Brain microvascular endothelial cell (primary cell): ENCODE data around the gene PPP3R1.
"Not testable (repeated sequence)": the region's sequence is repeated elsewhere in the genome, so short reads cannot be mapped to it uniquely, and the experiment has no call there.

Experiments
- DNase-seq: peaks from one replicate; pipeline ENCODE4 v3.0.0-alpha.2; 2020
- H3K27ac ChIP-seq: fragments of 250-450 bp; sonication (Bioruptor Pico); 2 replicates; pipeline ENCODE4 v1.5.1; 2020; ENCODE audit warnings: mild to moderate bottlenecking, moderate library complexity
- H3K27me3 ChIP-seq: fragments of 250-450 bp; sonication (Bioruptor Pico); replicated peaks from 2 replicates; pipeline ENCODE4 v1.5.1; 2020; ENCODE audit warnings: mild to moderate bottlenecking
- H3K36me3 ChIP-seq: fragments of 250-450 bp; sonication (Bioruptor Pico); replicated peaks from 2 replicates; pipeline ENCODE4 v1.5.1; 2020; ENCODE audit warnings: mild to moderate bottlenecking
- H3K4me3 ChIP-seq: 2 replicates; pipeline ENCODE4 v1.5.1; 2011; ENCODE audit warnings: low read depth, mild to moderate bottlenecking, control low read depth, low read length, moderate library complexity
- in situ Hi-C: cut with HindIII; loops from 2 replicates; pipeline ENCODE4 v1.10.0; 2017; ENCODE audit warnings: low sequenced_read_pairs, low pct_ligation_motif_present
- TF ChIP-seq, protein P1 (sequence below): IDR thresholded peaks from 2 replicates; pipeline ENCODE4 v1.5.1; 2011; ENCODE audit warnings: low read depth, mild to moderate bottlenecking, moderate library complexity, low read length, control low read depth, inconsistent platforms; ENCODE audit errors: missing control alignments

Gene PPP3R1

DNA sequence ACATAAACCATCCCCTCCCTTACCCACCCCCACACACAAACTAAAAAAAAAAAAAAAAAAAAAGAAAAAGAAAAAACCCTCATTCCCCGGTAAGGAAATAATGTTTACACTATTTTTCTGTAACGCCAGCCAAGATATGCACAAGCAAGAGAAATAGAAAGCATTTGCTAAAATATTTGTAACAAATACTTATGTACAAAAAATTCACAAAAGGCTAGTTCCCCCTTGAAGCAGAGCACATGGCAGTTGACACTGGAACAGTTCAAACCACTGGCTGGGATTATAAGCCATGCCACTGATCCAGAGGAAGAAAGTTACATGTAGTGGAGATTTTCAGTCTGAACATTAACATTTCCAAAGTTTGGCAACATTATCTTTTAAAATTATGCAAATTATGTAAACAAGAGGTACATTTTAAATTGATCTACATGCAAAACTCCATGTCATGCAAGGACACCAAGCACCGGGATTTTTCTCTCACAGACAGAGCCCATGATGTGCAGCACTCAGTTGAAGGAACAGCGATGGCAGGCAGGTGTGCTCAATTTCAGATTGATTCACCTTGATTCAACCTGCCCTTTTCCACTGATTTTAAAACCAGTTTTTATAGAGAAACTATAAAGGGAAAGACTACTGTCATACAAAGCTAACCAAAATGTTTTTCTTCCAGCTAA, 73.2 kb downstream of the PPP3R1 start:
- Histone ChIP-seq H3K27ac (no peak overlapping the region), H3K4me3 (no peak overlapping the region), H3K36me3 (peaks cover 31% of the 10 kb centered on the region), H3K27me3 (no peaks in the 10 kb centered on the region)
- DNase-seq, result no peak
- in situ Hi-C loops, result no loop called here
- TF ChIP-seq, protein P1, sequence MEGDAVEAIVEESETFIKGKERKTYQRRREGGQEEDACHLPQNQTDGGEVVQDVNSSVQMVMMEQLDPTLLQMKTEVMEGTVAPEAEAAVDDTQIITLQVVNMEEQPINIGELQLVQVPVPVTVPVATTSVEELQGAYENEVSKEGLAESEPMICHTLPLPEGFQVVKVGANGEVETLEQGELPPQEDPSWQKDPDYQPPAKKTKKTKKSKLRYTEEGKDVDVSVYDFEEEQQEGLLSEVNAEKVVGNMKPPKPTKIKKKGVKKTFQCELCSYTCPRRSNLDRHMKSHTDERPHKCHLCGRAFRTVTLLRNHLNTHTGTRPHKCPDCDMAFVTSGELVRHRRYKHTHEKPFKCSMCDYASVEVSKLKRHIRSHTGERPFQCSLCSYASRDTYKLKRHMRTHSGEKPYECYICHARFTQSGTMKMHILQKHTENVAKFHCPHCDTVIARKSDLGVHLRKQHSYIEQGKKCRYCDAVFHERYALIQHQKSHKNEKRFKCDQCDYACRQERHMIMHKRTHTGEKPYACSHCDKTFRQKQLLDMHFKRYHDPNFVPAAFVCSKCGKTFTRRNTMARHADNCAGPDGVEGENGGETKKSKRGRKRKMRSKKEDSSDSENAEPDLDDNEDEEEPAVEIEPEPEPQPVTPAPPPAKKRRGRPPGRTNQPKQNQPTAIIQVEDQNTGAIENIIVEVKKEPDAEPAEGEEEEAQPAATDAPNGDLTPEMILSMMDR, result no peak

DNA sequence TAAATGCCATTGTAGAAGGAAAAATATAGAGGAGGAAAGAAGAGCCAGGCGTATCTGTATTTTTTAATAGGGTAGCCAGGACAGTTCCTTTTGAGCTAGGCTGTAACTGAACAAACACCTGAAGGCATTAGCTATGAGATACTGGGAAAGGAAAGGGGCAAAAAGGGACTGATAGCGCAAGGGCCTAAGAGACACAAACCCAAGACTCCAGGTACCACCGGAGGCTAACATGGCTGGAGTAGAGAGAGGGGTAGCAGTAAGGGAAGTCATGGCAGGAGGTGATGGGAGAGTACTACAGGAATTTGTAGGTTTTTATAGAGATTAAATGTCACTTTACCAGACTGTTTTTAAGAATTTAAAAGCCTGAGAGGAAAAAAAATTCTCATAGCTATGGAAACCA, 73.9 kb downstream of the PPP3R1 start:
- in situ Hi-C loops, result no loop called here
- TF ChIP-seq, protein P1, result no peak
- Histone ChIP-seq H3K27ac (no peak overlapping the region), H3K27me3 (no peaks in the 10 kb centered on the region), H3K4me3 (no peak overlapping the region), H3K36me3 (peaks cover 26% of the 10 kb centered on the region)
- DNase-seq, result no peak

DNA sequence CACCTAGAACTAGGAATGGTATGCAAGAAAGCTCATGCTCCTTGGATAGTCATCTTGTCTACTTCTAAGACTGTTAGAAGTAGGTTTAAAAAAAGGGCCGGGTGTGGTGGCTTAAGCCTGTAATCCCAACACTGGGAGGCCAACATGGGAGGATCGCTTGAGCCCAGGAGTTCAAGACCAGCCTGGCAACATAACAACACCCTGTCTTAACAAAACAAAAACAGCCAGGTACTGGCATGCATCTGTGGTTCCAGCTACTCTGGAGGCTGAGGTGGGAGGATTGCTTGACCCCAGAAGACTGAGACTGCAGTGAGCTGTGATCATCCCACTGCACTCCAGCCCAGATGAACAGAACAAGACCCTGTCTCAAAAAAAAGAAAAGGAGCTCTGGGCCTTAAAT, 74.8 kb downstream of the PPP3R1 start:
- H3K27ac ChIP-seq, result no peak overlapping the region
- peaks cover 26% of the 10 kb centered on the region for H3K36me3 ChIP-seq
- TF ChIP-seq, protein P1, result no peak
- no peak for DNase-seq
- no peaks in the 10 kb centered on the region for H3K27me3 ChIP-seq
- in situ Hi-C loops, result no loop called here
- H3K4me3 ChIP-seq, result no peak overlapping the region

DNA sequence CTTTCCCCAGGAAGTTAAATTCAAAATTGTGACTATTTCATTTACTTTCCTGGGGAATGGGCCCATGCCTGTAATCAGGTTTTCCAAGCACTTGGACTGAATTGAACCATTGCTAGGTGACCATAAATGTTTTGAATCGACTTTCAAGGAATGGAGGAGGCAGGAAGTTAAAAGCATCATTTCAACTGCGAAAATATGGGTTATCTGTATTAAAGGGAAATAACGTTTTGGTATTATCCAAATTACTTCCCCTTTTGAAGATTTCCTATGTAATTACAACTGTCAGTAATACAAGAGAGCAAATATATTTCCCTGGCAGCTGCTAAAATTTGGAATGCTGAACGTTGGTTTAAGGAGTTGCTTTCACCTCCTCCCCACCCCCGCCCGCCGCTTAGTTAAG, 75.7 kb downstream of the PPP3R1 start:
- TF ChIP-seq, protein P1, result no peak
- no peak for DNase-seq
- Histone ChIP-seq H3K4me3 (no peak overlapping the region), H3K36me3 (peaks cover 23% of the 10 kb centered on the region), H3K27ac (no peak overlapping the region), H3K27me3 (no peaks in the 10 kb centered on the region)
- in situ Hi-C loops, result no loop called here

DNA sequence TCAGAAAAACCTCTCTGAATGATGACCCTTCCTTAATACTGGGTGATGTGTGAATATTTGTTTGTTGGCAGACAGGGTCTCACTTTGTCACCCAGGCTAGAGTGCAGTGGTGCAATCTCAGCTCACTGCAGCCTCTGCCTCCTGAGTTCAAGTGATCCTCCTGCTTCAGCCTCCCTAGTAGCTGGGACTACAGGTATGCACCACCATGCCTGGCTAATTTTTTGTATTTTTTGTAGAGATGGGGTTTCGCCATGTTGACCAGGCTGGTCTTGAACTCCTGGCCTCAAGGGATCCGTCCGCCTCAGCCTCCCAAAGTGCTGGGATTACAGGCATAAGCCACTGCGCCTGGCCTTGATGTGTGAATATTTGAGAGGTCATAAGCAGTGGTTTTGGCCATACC, 77.1 kb downstream of the PPP3R1 start:
- H3K27ac ChIP-seq, H3K27me3 ChIP-seq, in situ Hi-C loops, DNase-seq, H3K4me3 ChIP-seq: not testable (repeated sequence)
- peaks cover 26% of the 10 kb centered on the region for H3K36me3 ChIP-seq

DNA sequence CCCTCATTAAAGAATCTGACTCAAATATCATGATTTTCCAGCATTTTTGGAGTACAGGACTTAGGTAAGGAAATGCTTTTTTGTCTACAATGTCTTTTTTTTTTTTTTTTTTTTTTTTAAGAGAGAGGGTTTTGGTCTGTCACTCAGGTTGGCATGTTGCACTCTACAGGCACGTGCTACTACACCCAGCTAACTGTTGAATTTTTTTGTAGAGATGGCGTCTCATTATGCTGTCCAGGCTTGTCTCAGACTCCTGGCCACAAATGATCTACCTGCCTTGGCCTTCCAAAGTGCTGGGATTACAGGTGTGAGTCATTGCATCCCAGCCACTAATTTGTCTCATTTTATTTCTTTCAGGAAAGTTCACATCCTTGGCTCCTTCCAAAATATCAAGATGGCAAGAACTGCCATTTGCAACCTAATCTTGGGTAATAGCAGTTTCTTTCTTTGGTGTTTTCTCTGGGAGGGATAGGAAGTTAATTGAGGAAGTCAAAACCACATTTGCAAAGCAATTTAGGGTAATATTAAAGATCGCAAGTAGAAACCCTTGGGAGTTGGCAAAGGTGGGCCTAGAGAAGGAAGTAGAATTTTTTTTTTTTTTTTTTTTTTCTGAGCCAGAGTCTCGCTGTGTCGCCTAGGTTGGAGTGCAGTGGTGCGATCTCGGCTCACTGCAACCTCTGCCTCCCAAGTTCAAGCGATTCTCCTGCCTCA, 79.2 kb downstream of the PPP3R1 start:
- TF ChIP-seq, protein P1, result no peak
- H3K4me3 ChIP-seq, result no peak overlapping the region
- no peak overlapping the region for H3K27ac ChIP-seq
- in situ Hi-C loops, result no loop called here
- H3K27me3 ChIP-seq, result no peaks in the 10 kb centered on the region
- peaks cover 22% of the 10 kb centered on the region for H3K36me3 ChIP-seq
- DNase-seq, result no peak
